Measurements from ENCODE around the gene ADIPOR2.
A peak's percentile ranks its signal among the peaks of the same experiment; 100 is the strongest.

Gene ADIPOR2

GRCh38 chr12:1827826-1828805, 137.2 kb downstream of the ADIPOR2 start:
- DNase-seq = no peak

DNA sequence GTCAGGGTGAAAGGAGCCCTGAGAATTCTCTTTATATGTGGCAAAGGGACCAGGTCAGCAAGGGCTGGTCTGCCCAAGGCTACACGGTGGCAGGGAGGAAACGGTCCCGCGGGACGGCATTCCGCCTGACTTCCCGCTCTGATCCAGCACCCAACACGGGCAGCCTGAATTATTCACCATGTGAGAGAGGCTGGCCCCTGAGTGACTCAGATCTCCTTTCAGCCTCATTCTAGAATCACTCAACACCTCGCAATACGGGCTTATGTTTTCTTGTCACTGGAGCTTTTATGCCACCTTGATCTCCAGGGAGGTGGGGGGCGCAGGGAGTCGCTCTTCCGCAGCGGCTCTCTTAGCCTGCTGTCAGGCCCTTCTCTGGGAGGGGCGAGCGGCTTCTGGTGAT, 138.0 kb downstream of the ADIPOR2 start:
- peak in 3 of 56 donors; percentile 22 to 49 (median 42) for DNase-seq

- no peak for DNase-seq
Measured at GRCh38 chr12:1829306-1829900, 138.5 kb downstream of the ADIPOR2 start.

GRCh38 chr12:1830401-1830845, 139.6 kb downstream of the ADIPOR2 start:
- no peak for DNase-seq

DNA sequence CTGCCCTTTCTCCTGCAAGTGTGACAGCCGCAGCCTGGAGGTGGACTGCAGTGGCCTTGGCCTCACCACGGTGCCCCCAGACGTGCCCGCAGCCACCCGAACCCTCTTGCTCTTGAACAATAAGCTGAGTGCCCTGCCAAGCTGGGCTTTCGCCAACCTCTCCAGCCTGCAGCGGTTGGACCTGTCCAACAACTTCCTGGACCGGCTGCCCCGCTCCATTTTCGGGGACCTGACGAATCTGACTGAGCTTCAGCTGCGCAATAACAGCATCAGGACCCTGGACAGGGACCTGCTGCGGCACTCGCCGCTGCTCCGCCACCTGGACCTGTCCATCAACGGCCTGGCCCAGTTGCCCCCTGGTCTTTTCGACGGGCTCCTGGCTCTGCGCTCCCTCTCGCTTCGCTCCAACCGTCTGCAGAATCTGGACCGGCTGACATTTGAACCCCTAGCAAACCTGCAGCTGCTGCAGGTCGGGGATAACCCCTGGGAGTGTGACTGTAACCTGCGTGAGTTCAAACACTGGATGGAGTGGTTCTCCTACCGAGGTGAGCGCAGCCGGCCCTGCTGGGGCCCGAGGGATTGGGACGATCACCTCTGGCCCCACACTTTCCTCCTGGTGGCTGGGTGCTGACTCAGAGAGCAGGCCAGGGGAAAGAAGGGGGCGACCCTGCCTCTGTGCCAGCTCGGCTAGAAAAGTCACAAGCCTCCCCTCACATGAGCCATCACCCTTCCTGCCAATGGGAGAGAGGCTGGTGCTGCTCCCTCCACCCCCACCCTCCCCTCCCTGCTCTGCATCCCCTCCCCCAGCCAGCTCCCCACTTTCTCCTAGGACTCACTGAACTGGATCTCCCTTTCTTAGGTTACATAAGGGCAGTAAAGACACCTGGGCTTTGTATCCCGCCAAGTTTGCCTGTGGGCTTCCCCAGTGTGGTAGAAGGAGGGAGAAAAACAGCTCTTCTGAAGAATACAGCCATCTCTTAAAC, 140.4 kb downstream of the ADIPOR2 start:
- peak in 12 of 56 donors; percentile 22 to 60 (median 38) for DNase-seq

- no peak for DNase-seq
Measured at GRCh38 chr12:1832801-1833595, 142.1 kb downstream of the ADIPOR2 start.

DNA sequence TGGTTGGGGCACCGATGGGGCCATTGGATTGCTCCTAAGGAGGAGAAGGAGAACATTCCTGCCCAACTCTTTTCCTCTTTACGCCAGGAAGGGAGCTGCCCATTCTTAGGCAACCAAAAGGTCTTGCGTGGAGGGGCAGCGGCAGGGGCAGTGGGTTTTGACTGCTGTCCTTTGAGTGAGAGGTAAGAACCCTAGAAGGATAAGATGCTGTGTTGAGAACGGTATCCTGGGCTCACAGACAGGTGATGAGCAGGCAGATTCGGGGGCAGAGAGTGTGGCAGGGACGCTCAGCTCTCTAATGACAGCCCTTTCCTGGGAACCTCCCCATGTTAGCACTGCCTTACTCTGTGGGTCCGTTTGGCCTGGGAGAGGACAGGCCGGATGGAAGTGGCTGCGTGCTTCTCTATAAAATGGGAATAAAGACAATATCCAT, 142.7 kb downstream of the ADIPOR2 start:
- DNase-seq = no peak

- DNase-seq = no peak
Measured at GRCh38 chr12:1834186-1834925, 143.5 kb downstream of the ADIPOR2 start.

GRCh38 chr12:1835211-1836131, 144.6 kb downstream of the ADIPOR2 start:
- no peak for DNase-seq

GRCh38 chr12:1836241-1836803, 145.5 kb downstream of the ADIPOR2 start:
- no peak for DNase-seq

GRCh38 chr12:1836854-1837421, 146.1 kb downstream of the ADIPOR2 start:
- DNase-seq = peak in 48 of 56 donors; percentile 19 to 80 (median 56)

DNA sequence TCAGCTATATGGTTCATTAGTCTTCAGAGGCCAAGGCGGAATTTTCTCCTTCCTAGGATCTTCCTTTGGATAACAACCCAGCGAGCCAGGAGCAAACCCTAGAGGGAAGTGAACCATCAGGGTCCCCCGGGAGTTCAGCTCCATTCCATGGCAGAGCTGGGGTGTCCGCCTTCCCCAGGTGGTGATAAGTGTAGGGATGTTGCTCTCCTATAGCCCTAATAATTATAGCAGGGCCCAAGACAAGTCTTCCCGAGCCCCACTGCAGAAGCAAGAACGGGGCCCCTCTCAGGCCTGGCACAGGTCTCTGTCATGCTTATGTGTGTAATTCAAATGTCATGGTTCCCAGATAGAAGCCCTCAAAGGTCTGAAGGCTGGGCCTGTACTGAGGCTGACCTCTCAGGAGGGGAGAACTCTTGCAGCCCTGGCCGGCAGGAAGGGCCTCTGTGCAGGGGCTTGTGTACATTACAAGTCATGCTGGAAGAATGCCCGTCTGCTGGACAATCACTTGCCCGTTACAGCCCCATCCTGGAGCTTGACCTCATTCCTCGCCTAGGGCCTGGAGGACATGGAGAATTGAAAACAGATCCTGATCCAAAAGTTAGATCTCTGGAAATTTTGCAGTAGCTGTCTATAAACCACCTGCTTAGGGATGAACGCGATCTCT, 146.8 kb downstream of the ADIPOR2 start:
- DNase-seq = no peak

Data from nucleus accumbens (tissue), 56 donors.